Renal cortex interstitium (tissue), 11 donors: ENCODE data around the gene JAKMIP2. TPM values are rescaled to one million over a fixed set of nuclear protein-coding genes. Genes with fewer than 3 reads are reported as not detected.
"Not testable (repeated sequence)": the region's sequence is repeated elsewhere in the genome, so short reads cannot be mapped to it uniquely, and the experiment has no call there.

Experiments used
- DNase-seq, 11 donors: peaks; one replicate each; pipeline ENCODE4 v3.0.0-alpha.2; 2013; ENCODE audit warnings: low read depth in 9 of 11, low spot score in 4 of 11; ENCODE audit errors: extremely low read depth in 1 of 11
- polyA plus RNA-seq, 3 donors: library from polyadenylated mRNA; unstranded; fragments of 120-200 nt; gene quantifications; one replicate each; pipeline ENCODE4 v1.2.1, GENCODE V29; 2013; ENCODE audit not compliant: insufficient read length in 3 of 3

The JAKMIP2 gene
- polyA plus RNA-seq, 3 donors: 3.8 to 5.8 (median 5.2) TPM

- no peak for DNase-seq
These were observed 29.8 kb downstream of the JAKMIP2 start for GRCh38 chr5:147752666-147753290.

GRCh38 chr5:147752033-147752432 lies 30.5 kb downstream of the JAKMIP2 start:
- DNase-seq: peak in 2 of 11 donors; percentile 3 to 9

- DNase-seq: no peak
These were observed 31.2 kb downstream of the JAKMIP2 start for GRCh38 chr5:147751156-147751830.

GRCh38 chr5:147750065-147750464 lies 32.5 kb downstream of the JAKMIP2 start:
- DNase-seq: no peak

- DNase-seq: no peak
These were observed 33.9 kb downstream of the JAKMIP2 start for GRCh38 chr5:147748590-147748989.

GRCh38 chr5:147746986-147747385 lies 35.5 kb downstream of the JAKMIP2 start:
- no peak for DNase-seq

GRCh38 chr5:147743678-147744374 lies 38.7 kb downstream of the JAKMIP2 start:
- peak in 8 of 11 donors; percentile 15 to 60 (median 22) for DNase-seq

GRCh38 chr5:147743012-147743411 lies 39.5 kb downstream of the JAKMIP2 start:
- no peak for DNase-seq

- no peak for DNase-seq
These were observed 40.4 kb downstream of the JAKMIP2 start for GRCh38 chr5:147742151-147742550.

- no peak for DNase-seq
These were observed 41.7 kb downstream of the JAKMIP2 start for GRCh38 chr5:147740864-147741263.

- no peak for DNase-seq
These were observed 44.6 kb downstream of the JAKMIP2 start for GRCh38 chr5:147737921-147738320.

- no peak for DNase-seq
These were observed 46.9 kb downstream of the JAKMIP2 start for GRCh38 chr5:147735621-147736125.

GRCh38 chr5:147734894-147735293 lies 47.6 kb downstream of the JAKMIP2 start:
- no peak for DNase-seq

GRCh38 chr5:147733075-147733474 lies 49.5 kb downstream of the JAKMIP2 start:
- no peak for DNase-seq

GRCh38 chr5:147732291-147732883 lies 50.1 kb downstream of the JAKMIP2 start:
- no peak for DNase-seq

GRCh38 chr5:147731431-147732290 lies 50.9 kb downstream of the JAKMIP2 start:
- no peak for DNase-seq

- no peak for DNase-seq
These were observed 55.3 kb downstream of the JAKMIP2 start for GRCh38 chr5:147727200-147727599.

GRCh38 chr5:147721191-147721960 lies 61.2 kb downstream of the JAKMIP2 start:
- not testable (repeated sequence) for DNase-seq
